Endothelial cell of umbilical vein (primary cell): Measurements from ENCODE around the gene SLC38A10.

Source experiments
- EZH2 ChIP-seq: IDR thresholded peaks from 2 replicates; pipeline ENCODE4 v1.6.1; 2012; ENCODE audit warnings: borderline replicate concordance, low read depth, mild to moderate bottlenecking, moderate library complexity, low read length, inconsistent platforms; ENCODE audit not compliant: severe bottlenecking
- FOS ChIP-seq: IDR thresholded peaks from 2 replicates; pipeline ENCODE4 v1.6.1; 2011; ENCODE audit warnings: mild to moderate bottlenecking, low read length, moderate library complexity, borderline replicate concordance; ENCODE audit not compliant: insufficient read depth
- GATA2 ChIP-seq: IDR thresholded peaks from 2 replicates; pipeline ENCODE4 v1.7.0; 2011; ENCODE audit warnings: low read depth, mild to moderate bottlenecking, moderate library complexity, mixed read lengths, low read length; ENCODE audit not compliant: insufficient read length, insufficient read depth
- JUN ChIP-seq: IDR thresholded peaks from 2 replicates; pipeline ENCODE4 v1.6.1; 2011; ENCODE audit warnings: borderline replicate concordance, low read depth; ENCODE audit not compliant: insufficient read length, insufficient read depth
- MAX ChIP-seq: IDR thresholded peaks from 2 replicates; pipeline ENCODE4 v1.6.1; 2011; ENCODE audit not compliant: insufficient read depth, insufficient read length
- MYC ChIP-seq: IDR thresholded peaks from one replicate; pipeline ENCODE4 v1.6.1; 2011; ENCODE audit warnings: mild to moderate bottlenecking, low read depth, low read length
- POLR2A ChIP-seq: IDR thresholded peaks from 2 replicates; pipeline ENCODE4 v1.6.1; 2012; ENCODE audit warnings: low read depth, mild to moderate bottlenecking, control low read depth, low read length
- POLR2AphosphoS5 ChIP-seq: IDR thresholded peaks from 2 replicates; pipeline ENCODE4 v1.6.1; 2012; ENCODE audit warnings: low read depth, mild to moderate bottlenecking, control low read depth, low read length, moderate library complexity; ENCODE audit not compliant: insufficient read depth
- TF ChIP-seq, protein P1 (sequence below), 2 donors: IDR thresholded peaks; 1 replicate in 1 of 2; 2 replicates in 1 of 2; pipeline ENCODE4 v1.5.1; 2011; ENCODE audit warnings: low read length in 2 of 2, mild to moderate bottlenecking in 2 of 2, moderate library complexity in 2 of 2, control low read depth in 1 of 2, inconsistent platforms in 1 of 2, low read depth in 1 of 2; ENCODE audit not compliant: insufficient read depth in 1 of 2; ENCODE audit errors: extremely low read depth in 1 of 2

- TF ChIP-seq, protein P1, sequence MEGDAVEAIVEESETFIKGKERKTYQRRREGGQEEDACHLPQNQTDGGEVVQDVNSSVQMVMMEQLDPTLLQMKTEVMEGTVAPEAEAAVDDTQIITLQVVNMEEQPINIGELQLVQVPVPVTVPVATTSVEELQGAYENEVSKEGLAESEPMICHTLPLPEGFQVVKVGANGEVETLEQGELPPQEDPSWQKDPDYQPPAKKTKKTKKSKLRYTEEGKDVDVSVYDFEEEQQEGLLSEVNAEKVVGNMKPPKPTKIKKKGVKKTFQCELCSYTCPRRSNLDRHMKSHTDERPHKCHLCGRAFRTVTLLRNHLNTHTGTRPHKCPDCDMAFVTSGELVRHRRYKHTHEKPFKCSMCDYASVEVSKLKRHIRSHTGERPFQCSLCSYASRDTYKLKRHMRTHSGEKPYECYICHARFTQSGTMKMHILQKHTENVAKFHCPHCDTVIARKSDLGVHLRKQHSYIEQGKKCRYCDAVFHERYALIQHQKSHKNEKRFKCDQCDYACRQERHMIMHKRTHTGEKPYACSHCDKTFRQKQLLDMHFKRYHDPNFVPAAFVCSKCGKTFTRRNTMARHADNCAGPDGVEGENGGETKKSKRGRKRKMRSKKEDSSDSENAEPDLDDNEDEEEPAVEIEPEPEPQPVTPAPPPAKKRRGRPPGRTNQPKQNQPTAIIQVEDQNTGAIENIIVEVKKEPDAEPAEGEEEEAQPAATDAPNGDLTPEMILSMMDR (IDR thresholded peaks at IDR 0.05; ENCODE audit: extremely low read depth in 1 of 2, insufficient read depth in 1 of 2, low read depth in 1 of 2, low read length in 2 of 2) = no peak
- TF ChIP-seq FOS (no peak), POLR2AphosphoS5 (no peak), POLR2A (no peak), MAX (no peak), MYC (no peak), GATA2 (no peak), EZH2 (no peak), JUN (no peak)
These were observed 23.9 kb downstream of the SLC38A10 start for GRCh38 chr17:81271226-81271625.
